ENCODE data around the gene CD180.

- TF ChIP-seq POLR2A (IDR thresholded peaks at IDR 0.05), result no peak
- no peak for TF ChIP-seq CTCF (IDR thresholded peaks at IDR 0.05 in 4 of 5, conservative IDR thresholded peaks at IDR 0.05 in 1 of 5)
Observed at GRCh38 chr5:67198917-67199316, 2.3 kb upstream of the CD180 start.

Data from gastrocnemius medialis (tissue), 4 donors.